ENCODE results near the gene C22orf15. TPM values are rescaled to one million over a fixed set of nuclear protein-coding genes. Genes with fewer than 3 reads are reported as not detected.

The C22orf15 gene
- total and polyA plus RNA-seq, 9 of the 15 experiments (the other 6 are each of a cell fraction or from before 2014, with no cell fraction given) = 0.07 TPM; not detected in 8

DNA sequence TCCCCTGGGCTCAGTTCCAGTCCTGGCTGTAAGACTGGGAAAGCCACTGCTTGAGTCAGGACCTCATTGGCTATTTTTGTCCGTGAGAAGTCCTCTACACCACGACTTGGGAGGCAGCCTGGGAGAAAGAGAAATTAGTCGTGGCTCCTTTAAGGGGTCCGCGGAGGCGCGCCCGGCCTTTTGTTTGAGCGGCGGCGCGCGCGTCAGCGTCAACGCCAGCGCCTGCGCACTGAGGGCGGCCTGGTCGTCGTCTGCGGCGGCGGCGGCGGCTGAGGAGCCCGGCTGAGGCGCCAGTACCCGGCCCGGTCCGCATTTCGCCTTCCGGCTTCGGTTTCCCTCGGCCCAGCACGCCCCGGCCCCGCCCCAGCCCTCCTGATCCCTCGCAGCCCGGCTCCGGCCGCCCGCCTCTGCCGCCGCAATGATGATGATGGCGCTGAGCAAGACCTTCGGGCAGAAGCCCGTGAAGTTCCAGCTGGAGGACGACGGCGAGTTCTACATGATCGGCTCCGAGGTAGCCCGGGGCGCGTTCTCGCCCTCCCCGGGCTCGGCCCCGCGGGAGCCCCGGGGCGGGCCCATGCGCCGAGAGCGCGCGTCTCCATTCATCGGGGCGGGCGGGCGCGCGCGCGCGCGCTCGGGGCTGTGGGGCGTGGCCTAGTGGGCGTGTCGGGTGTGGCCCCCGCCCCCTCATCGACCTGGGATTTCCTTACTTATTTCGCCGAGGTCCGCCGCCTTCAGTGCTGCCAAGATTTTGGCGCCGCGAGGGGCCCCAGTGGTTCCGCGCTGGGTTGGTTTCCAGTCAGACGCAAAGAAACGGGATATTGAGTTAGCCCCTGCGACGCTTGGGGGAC lies 24.2 kb downstream of the C22orf15 start, which contains the start of gene SMARCB1 (continued):
- TF ChIP-seq, protein P1, sequence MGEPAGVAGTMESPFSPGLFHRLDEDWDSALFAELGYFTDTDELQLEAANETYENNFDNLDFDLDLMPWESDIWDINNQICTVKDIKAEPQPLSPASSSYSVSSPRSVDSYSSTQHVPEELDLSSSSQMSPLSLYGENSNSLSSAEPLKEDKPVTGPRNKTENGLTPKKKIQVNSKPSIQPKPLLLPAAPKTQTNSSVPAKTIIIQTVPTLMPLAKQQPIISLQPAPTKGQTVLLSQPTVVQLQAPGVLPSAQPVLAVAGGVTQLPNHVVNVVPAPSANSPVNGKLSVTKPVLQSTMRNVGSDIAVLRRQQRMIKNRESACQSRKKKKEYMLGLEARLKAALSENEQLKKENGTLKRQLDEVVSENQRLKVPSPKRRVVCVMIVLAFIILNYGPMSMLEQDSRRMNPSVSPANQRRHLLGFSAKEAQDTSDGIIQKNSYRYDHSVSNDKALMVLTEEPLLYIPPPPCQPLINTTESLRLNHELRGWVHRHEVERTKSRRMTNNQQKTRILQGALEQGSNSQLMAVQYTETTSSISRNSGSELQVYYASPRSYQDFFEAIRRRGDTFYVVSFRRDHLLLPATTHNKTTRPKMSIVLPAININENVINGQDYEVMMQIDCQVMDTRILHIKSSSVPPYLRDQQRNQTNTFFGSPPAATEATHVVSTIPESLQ (CRISPR knock-in tag; IDR thresholded peaks at IDR 0.05) = 0 out of 2 replicates have a peak, but pooled peaks have one; percentile 67
- TF ChIP-seq, protein P2, sequence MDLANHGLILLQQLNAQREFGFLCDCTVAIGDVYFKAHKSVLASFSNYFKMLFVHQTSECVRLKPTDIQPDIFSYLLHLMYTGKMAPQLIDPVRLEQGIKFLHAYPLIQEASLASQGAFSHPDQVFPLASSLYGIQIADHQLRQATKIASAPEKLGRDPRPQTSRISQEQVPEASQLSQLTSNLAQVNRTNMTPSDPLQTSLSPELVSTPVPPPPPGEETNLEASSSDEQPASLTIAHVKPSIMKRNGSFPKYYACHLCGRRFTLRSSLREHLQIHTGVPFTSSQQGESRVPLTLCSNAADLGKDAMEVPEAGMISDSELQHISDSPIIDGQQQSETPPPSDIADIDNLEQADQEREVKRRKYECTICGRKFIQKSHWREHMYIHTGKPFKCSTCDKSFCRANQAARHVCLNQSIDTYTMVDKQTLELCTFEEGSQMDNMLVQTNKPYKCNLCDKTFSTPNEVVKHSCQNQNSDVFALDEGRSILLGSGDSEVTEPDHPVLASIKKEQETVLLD (IDR thresholded peaks at IDR 0.05) = peak; percentile 81; the same call in 1 of the 2 replicates
- TF ChIP-seq ELF4 (CRISPR knock-in tag; IDR thresholded peaks at IDR 0.05) (no peak), SNIP1 (IDR thresholded peaks at IDR 0.05; ENCODE audit: low read depth) (no peak), MCM7 (IDR thresholded peaks at IDR 0.05) (no peak), ERF (CRISPR knock-in tag; IDR thresholded peaks at IDR 0.05) (peak; percentile 43; the same call in 1 of the 2 replicates), HDAC1 (IDR thresholded peaks at IDR 0.05) (peak in 1 of 2 experiments; percentile 31; a peak in 1 of 4 replicates), ZNF589 (CRISPR knock-in tag; IDR thresholded peaks at IDR 0.05; ENCODE audit: low read depth) (peak; percentile 91), DEAF1 (CRISPR knock-in tag; IDR thresholded peaks at IDR 0.05) (no peak), MED1 (CRISPR knock-in tag; IDR thresholded peaks at IDR 0.05; ENCODE audit: borderline replicate concordance) (no peak), TEAD4 (IDR thresholded peaks at IDR 0.05; ENCODE audit: low read length) (no peak), TEAD4 (CRISPR knock-in tag; IDR thresholded peaks at IDR 0.05; ENCODE audit: borderline replicate concordance) (no peak), YY1 (IDR thresholded peaks at IDR 0.05; ENCODE audit: borderline replicate concordance in 1 of 3, control insufficient read depth in 1 of 3, extremely low read depth in 1 of 3, insufficient read depth in 3 of 3, insufficient read length in 1 of 3, insufficient replicate concordance in 2 of 3, low read depth in 1 of 3, low read length in 2 of 3) (peak in 2 of 3 experiments; percentile 37 to 55), ZNF449 (CRISPR knock-in tag; IDR thresholded peaks at IDR 0.05) (no peak)
- TF ChIP-seq, protein P3, sequence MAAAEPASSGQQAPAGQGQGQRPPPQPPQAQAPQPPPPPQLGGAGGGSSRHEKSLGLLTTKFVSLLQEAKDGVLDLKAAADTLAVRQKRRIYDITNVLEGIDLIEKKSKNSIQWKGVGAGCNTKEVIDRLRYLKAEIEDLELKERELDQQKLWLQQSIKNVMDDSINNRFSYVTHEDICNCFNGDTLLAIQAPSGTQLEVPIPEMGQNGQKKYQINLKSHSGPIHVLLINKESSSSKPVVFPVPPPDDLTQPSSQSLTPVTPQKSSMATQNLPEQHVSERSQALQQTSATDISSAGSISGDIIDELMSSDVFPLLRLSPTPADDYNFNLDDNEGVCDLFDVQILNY (CRISPR knock-in tag; IDR thresholded peaks at IDR 0.05) = no peak
